Measurements from ENCODE around the gene PLXND1. TPM values are rescaled to one million over a fixed set of nuclear protein-coding genes. Genes with fewer than 3 reads are reported as not detected.
"Not testable (repeated sequence)": the region's sequence is repeated elsewhere in the genome, so short reads cannot be mapped to it uniquely, and the experiment has no call there.

Gene PLXND1
- total RNA-seq, 1 experiment from 2014 or later: 12.1 TPM

GRCh38 chr3:129552287-129553050 is 54.0 kb downstream of the PLXND1 start:
- DNase-seq (ENCODE audit: low read depth): no peak

DNA sequence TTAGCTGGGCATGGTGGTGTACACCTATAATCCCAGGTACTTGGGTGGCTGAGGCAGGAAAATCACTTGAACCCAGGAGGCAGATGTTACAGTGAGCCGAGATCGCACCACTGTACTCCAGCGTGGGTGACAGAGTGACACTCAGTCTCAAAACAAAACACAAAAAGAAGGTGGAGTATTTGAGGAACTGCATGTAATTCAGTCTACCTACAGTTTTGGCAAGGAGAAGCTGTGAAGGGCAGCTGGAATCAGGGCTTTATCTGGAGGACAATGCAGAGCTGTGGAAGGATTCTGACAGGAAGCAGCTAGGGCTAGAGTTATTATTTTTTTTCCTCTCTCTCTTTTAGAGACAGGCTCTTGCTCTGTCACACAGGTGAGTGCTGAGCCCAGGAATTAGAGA is 56.7 kb downstream of the PLXND1 start:
- DNase-seq (ENCODE audit: low read depth): no peak

DNA sequence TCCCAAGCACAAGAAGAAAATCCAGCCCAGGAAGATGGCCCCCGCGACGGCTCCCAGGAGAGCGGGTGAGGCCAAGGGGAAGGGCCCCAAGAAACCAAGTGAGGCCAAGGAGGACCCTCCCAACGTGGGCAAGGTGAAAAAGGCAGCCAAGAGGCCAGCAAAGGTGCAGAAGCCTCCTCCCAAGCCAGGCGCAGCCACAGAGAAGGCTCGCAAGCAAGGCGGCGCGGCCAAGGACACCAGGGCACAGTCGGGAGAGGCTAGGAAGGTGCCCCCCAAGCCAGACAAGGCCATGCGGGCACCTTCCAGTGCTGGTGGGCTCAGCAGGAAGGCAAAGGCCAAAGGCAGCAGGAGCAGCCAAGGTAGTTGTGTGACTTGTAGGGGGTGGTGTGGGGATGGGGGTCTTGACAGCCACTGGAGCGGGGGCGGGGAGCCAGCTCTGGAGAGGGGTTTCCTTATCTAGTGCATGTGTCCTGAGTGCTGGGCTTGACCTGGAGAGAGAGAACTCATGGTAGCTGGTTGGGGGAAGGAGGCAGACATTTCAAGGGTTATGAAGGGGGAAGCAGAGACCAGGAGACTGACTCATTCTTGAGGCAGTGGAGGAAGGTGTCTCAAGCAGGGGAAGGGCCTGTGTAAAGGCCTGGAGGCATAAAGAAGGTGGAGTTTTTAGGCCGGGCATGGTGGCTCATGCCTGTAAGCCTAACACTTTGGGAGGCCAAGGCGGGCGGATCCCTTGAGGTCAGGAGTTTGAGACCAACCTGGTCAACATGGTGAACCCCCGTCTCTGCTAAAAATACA is 57.3 kb downstream of the PLXND1 start:
- DNase-seq (ENCODE audit: low read depth): peak; percentile 52

- DNase-seq (ENCODE audit: low read depth): no peak
Observed at GRCh38 chr3:129548104-129548965, 58.1 kb downstream of the PLXND1 start.

DNA sequence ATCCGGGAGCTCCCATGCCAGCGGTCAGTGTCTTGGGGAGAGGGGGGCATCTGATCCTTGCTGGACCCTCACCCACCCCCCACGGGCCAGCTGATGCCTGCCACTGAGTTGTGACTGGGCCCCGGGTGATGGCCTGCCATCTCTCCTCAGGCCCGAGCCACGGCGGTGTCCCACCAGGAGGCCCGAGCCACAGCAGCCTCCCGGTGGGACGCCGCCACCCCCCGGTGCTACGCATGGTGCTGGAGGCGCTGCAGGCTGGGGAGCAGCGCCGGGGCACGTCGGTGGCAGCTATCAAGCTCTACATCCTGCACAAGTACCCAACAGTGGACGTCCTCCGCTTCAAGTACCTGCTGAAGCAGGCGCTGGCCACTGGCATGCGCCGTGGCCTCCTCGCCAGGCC is 59.2 kb downstream of the PLXND1 start:
- DNase-seq (ENCODE audit: low read depth): no peak

GRCh38 chr3:129545951-129546350 is 60.5 kb downstream of the PLXND1 start:
- not testable (repeated sequence) for DNase-seq (ENCODE audit: low read depth)

- no peak for DNase-seq (ENCODE audit: low read depth)
Observed at GRCh38 chr3:129543999-129544398, 62.5 kb downstream of the PLXND1 start.

DNA sequence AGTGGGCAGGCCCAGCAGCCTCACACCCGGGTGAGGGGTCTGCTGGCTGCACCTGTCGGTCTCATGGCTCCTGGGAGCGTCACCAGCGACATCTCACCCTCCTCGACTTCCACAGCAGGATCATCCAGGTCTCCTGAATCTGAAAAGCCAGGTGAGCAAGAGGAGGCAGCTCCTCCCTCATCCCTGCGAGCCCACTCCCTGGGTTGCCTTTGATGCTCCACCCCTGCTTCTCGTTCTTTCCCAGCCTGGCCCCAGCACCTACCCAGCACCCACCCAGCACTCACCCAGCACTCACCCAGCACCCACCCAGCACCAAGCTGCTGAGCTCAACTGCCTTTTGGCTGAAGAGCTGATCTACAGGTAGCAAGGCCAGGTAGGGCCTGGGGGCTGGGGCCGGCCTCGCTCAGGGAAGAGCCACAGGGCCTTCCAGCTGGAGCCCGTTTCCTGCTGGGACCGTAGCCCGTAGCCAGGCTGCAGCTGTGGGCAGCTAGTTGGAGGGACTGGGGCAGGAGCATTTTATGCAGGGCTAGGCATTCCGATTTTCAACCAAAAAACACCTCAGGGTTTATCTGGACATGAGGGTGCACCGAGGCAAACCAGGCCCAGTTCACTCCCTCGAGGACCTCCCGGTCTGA is 63.2 kb downstream of the PLXND1 start, which contains the start of gene H1-8:
Gene H1-8 (plus strand): TSS at position 20 of the 635 bp plus-strand sequence. CDS start 44 bp downstream, at position 64.
- no peak for DNase-seq (ENCODE audit: low read depth)

DNA sequence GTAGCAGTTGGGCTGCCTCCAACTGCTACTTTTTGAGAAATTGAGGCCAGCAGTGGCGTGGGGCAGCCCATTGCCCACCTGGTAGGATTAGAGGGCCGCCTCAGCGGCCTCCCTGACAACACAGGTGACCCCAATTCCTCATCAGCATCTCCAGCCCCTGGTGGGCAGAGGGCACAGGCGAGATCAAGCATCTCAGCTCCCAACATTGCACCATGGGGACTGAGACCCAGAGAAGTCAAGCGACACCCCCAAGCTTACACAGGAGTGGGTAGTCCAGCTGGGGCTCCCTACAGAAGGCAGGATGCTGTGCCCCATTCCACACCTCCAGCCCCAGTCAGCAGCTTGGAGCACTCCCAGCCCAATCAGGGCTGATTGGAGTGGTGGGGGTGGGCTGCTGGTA is 63.7 kb downstream of the PLXND1 start:
- DNase-seq (ENCODE audit: low read depth): no peak

GRCh38 chr3:129540776-129541516 is 65.5 kb downstream of the PLXND1 start:
- no peak for DNase-seq (ENCODE audit: low read depth)

DNA sequence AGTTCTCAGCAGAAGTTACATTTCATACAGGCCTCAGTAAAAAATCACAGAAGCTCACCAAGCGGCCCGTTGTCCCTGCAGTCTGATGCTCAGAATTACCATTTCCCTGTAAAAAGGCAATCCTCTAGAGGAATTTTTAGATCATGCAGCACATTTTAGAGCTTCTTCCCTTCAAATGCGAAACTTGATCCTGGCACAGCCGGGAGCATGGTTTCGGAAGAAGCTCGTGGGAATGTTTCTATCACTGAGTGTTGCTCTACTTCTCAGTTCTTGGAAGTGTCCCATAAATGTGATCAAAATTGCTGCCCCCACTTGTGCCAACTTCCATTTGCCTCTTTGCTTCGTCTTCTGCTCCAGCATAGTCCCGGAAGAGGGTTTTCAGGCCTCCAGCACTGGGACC is 67.3 kb downstream of the PLXND1 start:
- no peak for DNase-seq (ENCODE audit: low read depth)

DNA sequence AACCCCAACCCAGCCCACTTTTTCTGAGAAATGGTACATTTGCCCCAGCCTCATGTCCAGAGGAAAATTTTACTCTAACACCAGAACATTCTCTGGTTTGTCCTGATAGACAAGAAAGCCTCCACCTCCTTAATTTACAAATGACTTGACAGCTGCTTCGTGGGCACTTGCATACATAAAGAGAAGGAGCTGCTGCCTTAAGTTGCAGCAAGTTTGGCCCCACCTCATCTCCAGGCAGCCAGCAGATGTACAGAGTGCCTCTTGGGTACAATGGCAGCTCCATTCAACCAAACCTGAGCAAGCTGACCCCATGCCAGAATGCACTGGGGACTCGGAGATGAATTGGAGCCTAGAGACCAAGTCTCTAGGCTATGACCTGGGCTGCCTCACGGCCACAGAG is 69.7 kb downstream of the PLXND1 start:
- no peak for DNase-seq (ENCODE audit: low read depth)

DNA sequence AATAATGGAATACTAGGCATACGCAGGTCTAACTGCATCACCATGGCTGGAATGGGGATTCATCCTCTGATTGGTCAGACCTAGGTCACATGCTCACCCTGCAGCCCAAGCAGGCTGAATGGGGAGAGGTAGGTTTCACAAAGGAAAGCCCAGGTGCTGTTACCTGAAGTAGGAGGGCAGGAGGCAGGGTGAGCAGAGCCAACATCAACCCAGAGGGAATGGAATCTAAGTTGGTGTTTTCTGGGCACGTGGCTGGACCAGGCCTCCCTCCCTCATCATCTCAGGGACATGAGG is 70.2 kb downstream of the PLXND1 start:
- DNase-seq (ENCODE audit: low read depth): no peak

GRCh38 chr3:129535075-129535474 is 71.4 kb downstream of the PLXND1 start:
- DNase-seq (ENCODE audit: low read depth): no peak

DNA sequence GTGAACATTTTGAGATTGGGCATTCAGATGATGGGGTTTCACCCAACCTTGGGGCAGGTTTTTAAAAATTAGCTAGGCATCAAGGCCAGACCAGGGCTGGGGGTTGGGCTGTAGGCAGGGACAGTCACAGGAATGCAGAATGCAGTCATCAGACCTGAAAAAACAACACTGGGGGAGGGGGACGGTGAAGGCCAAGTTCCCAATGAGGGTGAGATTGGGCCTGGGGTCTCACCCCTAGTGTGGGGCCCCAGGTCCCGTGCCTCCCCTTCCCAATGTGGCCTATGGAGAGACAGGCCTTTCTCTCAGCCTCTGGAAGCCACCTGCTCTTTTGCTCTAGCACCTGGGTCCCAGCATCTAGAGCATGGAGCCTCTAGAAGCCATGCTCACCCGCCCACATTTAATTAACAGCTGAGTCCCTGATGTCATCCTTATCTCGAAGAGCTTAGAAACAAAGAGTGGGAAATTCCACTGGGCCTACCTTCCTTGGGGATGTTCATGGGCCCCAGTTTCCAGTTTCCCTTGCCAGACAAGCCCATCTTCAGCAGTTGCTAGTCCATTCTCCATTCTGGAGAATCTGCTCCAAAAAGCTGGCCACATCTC is 71.9 kb downstream of the PLXND1 start:
- DNase-seq (ENCODE audit: low read depth): peak; percentile 48

- no peak for DNase-seq (ENCODE audit: low read depth)
Observed at GRCh38 chr3:129533406-129533805, 73.1 kb downstream of the PLXND1 start.

GRCh38 chr3:129532261-129532660 is 74.2 kb downstream of the PLXND1 start:
- no peak for DNase-seq (ENCODE audit: low read depth)

GRCh38 chr3:129531699-129532098 is 74.8 kb downstream of the PLXND1 start:
- DNase-seq (ENCODE audit: low read depth): no peak

GRCh38 chr3:129530821-129531220 is 75.7 kb downstream of the PLXND1 start:
- DNase-seq (ENCODE audit: low read depth): no peak

GRCh38 chr3:129530251-129530791 is 76.2 kb downstream of the PLXND1 start:
- no peak for DNase-seq (ENCODE audit: low read depth)

Measured in Daoy (cell line).